Left lung (tissue), 10 donors: ENCODE results near the gene MRM3. TPM values are rescaled to one million over a fixed set of nuclear protein-coding genes. Genes with fewer than 3 reads are reported as not detected.
"Not testable (repeated sequence)": the region's sequence is repeated elsewhere in the genome, so short reads cannot be mapped to it uniquely, and the experiment has no call there.

Experiments
- ATAC-seq: fragments of 200-7000 bp; cut with Tn5 transposase; one replicate; pipeline ENCODE4 v1.9.1; 2020; ENCODE audit warnings: moderate library complexity
- DNase-seq, 4 donors: peaks; one replicate each; pipeline ENCODE4 v3.0.0-alpha.2; 2013 to 2020
- H3K27ac ChIP-seq, 2 donors: fragments of 200-600 bp; sonication (generic) in 1 of 2; one replicate each; pipeline versions ENCODE4 v1.5.0 to v1.8.0; 2020 to 2021
- H3K27me3 ChIP-seq, 2 donors: fragments of 200-600 bp; sonication (generic) in 1 of 2; one replicate each; pipeline versions ENCODE4 v1.5.0 to v1.8.0; 2020 to 2021
- H3K36me3 ChIP-seq, 2 donors: fragments of 200-600 bp; sonication (generic) in 1 of 2; one replicate each; pipeline versions ENCODE4 v1.5.0 to v1.8.0; 2020 to 2021
- H3K4me1 ChIP-seq, 2 donors: fragments of 200-600 bp; one replicate each; pipeline ENCODE4 v1.8.0; 2021
- H3K4me3 ChIP-seq, 2 donors: fragments of 200-600 bp; sonication (generic) in 1 of 2; one replicate each; pipeline versions ENCODE4 v1.5.0 to v1.8.0; 2020 to 2021; ENCODE audit warnings: mild to moderate bottlenecking in 1 of 2
- H3K9me3 ChIP-seq, 2 donors: fragments of 200-600 bp; sonication (generic) in 1 of 2; one replicate each; pipeline versions ENCODE4 v1.5.0 to v1.8.0; 2020 to 2021
- intact Hi-C, 2 donors: fragments of 100-400 bp; cut with DNase I; formaldehyde crosslinking; loops; one replicate each; pipeline versions ENCODE4 v1.11.2 to v1.14.2; 2022
- polyA plus RNA-seq, 6 donors: library from polyadenylated mRNA; unstranded; fragments of 120-200 nt; gene quantifications; one replicate each; pipeline ENCODE4 v1.2.1, GENCODE V29; 2013; ENCODE audit not compliant: insufficient read length in 6 of 6
- total RNA-seq, 2 donors: library from RNA; stranded (reverse); fragmentation: NEBNext Ultra II Directional; extraction: Animal tissue kit (Norgen Biotek cat#: 25700); gene quantifications; one replicate each; pipeline ENCODE4 v1.2.1, GENCODE V29; 2021
- TF ChIP-seq, protein P1 (sequence below), 2 donors: fragments of 200-600 bp; sonication (generic) in 1 of 2; IDR thresholded peaks; one replicate each; pipeline versions ENCODE4 v1.5.0 to v1.8.0; 2021; ENCODE audit warnings: antibody characterized with exemption in 2 of 2
- donor health status: DM: no; HTN: yes; CAD: no.
- donor health status: DM: no; HTN: no; CAD: no.

MRM3 gene
- total and polyA plus RNA-seq, 8 donors: 8.9 to 16.5 (median 15.6) TPM

- Histone ChIP-seq H3K27me3 (no peaks in the 10 kb centered on the region), H3K9me3 (no peaks in the 10 kb centered on the region), H3K36me3 (peaks cover 4 to 96% of the 10 kb centered on the region in 2 donors), H3K4me3 (no peak overlapping the region), H3K27ac (no peak overlapping the region), H3K4me1 (no peaks in the 10 kb centered on the region)
- ATAC-seq (no peak), DNase-seq (no peak)
- intact Hi-C loops: no loop called here
- TF ChIP-seq, protein P1, sequence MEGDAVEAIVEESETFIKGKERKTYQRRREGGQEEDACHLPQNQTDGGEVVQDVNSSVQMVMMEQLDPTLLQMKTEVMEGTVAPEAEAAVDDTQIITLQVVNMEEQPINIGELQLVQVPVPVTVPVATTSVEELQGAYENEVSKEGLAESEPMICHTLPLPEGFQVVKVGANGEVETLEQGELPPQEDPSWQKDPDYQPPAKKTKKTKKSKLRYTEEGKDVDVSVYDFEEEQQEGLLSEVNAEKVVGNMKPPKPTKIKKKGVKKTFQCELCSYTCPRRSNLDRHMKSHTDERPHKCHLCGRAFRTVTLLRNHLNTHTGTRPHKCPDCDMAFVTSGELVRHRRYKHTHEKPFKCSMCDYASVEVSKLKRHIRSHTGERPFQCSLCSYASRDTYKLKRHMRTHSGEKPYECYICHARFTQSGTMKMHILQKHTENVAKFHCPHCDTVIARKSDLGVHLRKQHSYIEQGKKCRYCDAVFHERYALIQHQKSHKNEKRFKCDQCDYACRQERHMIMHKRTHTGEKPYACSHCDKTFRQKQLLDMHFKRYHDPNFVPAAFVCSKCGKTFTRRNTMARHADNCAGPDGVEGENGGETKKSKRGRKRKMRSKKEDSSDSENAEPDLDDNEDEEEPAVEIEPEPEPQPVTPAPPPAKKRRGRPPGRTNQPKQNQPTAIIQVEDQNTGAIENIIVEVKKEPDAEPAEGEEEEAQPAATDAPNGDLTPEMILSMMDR (IDR thresholded peaks at IDR 0.05): no peak
Measured at GRCh38 chr17:774313-774584, 7.9 kb upstream of the MRM3 start.

GRCh38 chr17:778096-778495, 4.1 kb upstream of the MRM3 start:
- ATAC-seq (no peak), DNase-seq (no peak)
- Histone ChIP-seq H3K4me1 (peaks cover 7 to 17% of the 10 kb centered on the region in 2 donors), H3K36me3 (peaks cover 0 to 58% of the 10 kb centered on the region in 2 donors), H3K27me3 (no peaks in the 10 kb centered on the region), H3K4me3 (no peak overlapping the region), H3K27ac (no peak overlapping the region), H3K9me3 (no peaks in the 10 kb centered on the region)
- TF ChIP-seq, protein P1 (IDR thresholded peaks at IDR 0.05): no peak
- intact Hi-C loops: no loop called here

DNA sequence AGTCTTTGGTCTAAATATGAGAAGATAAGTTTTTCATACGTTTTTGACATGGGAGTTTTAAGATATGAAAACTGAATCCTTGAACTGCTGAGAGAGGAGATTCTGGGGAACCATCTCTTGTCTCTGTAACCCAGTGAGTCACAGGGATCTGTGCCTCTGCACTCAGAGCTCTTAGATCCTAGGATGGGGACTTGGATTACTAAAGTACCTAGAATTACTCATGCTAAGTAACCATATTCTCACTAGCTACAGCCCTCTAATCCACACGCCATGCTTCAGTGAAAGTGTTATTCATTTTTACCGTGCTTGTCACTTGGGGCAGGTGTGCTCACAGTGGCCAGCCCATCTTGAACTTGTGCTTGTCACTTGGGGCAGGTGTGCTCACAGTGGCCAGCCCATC, 2.0 kb downstream of the MRM3 start:
- Histone ChIP-seq H3K27me3 (no peaks in the 10 kb centered on the region), H3K36me3 (peaks cover 0 to 40% of the 10 kb centered on the region in 2 donors), H3K4me3 (no peak overlapping the region), H3K9me3 (no peaks in the 10 kb centered on the region), H3K4me1 (peaks cover 8 to 35% of the 10 kb centered on the region in 2 donors), H3K27ac (no peak overlapping the region)
- DNase-seq: no peak
- TF ChIP-seq, protein P1 (IDR thresholded peaks at IDR 0.05): no peak
- no peak for ATAC-seq
- intact Hi-C loops: no loop called here

GRCh38 chr17:785901-786300, 3.7 kb downstream of the MRM3 start:
- ATAC-seq, H3K27me3 ChIP-seq, H3K9me3 ChIP-seq, DNase-seq, H3K27ac ChIP-seq, H3K4me3 ChIP-seq, intact Hi-C loops: not testable (repeated sequence)
- Histone ChIP-seq H3K36me3 (peaks cover 0 to 53% of the 10 kb centered on the region in 2 donors), H3K4me1 (peaks cover 8 to 35% of the 10 kb centered on the region in 2 donors)

GRCh38 chr17:787641-788221, 5.6 kb downstream of the MRM3 start:
- TF ChIP-seq, protein P1 (IDR thresholded peaks at IDR 0.05): no peak
- ATAC-seq (no peak), DNase-seq (no peak)
- H3K27ac ChIP-seq: no peak overlapping the region
- H3K4me3 ChIP-seq: no peak overlapping the region
- peaks cover 0 to 69% of the 10 kb centered on the region in 2 donors for H3K36me3 ChIP-seq
- H3K9me3 ChIP-seq: no peaks in the 10 kb centered on the region
- intact Hi-C loops: no loop called here
- H3K4me1 ChIP-seq: peaks cover 5 to 22% of the 10 kb centered on the region in 2 donors
- no peaks in the 10 kb centered on the region for H3K27me3 ChIP-seq

DNA sequence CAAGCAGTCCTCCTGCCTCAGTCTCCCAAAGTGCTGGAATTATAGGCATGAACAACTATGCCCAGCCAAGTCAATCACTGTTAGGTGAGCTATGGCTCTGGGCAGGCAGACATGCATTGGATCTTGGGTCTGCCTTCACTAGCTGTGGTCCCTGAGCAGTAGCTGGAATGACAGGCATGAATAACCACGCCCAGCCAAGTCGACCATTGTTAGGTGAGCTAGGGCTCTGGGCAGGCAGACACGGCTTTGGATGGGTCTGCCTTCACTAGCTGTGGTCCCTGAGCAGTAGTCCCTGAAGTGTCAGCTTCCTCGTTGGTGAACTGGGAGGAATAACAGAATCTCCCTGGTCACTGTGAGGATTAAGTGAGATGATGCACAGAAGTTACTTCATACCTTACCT, 6.4 kb downstream of the MRM3 start:
- Histone ChIP-seq H3K4me1 (peaks cover 0 to 14% of the 10 kb centered on the region in 2 donors), H3K27ac (no peak overlapping the region), H3K4me3 (no peak overlapping the region), H3K27me3 (no peaks in the 10 kb centered on the region), H3K36me3 (peaks cover 0 to 71% of the 10 kb centered on the region in 2 donors), H3K9me3 (no peaks in the 10 kb centered on the region)
- intact Hi-C loops: no loop called here
- no peak for DNase-seq
- no peak for ATAC-seq
- TF ChIP-seq, protein P1 (IDR thresholded peaks at IDR 0.05): no peak
